NB4 (cell line): Measurements from ENCODE around the gene MFSD11.

Experiments
- DNase-seq: peaks from one replicate; pipeline ENCODE4 v3.0.0; 2010; ENCODE audit warnings: low read depth
- H3K4me3 ChIP-seq: one replicate; pipeline ENCODE4 v1.5.1; 2011; ENCODE audit warnings: mild to moderate bottlenecking, low read depth, low read length, moderate library complexity
- MYC ChIP-seq: IDR thresholded peaks from 2 replicates; pipeline ENCODE4 v1.6.1; 2011; ENCODE audit warnings: low read depth, low read length
- POLR2A ChIP-seq: IDR thresholded peaks from 2 replicates; pipeline ENCODE4 v1.6.1; 2011; ENCODE audit warnings: mild to moderate bottlenecking; ENCODE audit not compliant: insufficient read length; ENCODE audit errors: extremely low read depth
- TF ChIP-seq, protein P1 (sequence below): IDR thresholded peaks from 2 replicates; pipeline ENCODE4 v1.6.1; 2011; ENCODE audit warnings: low read depth, low read length
- TF ChIP-seq, protein P2 (sequence below): IDR thresholded peaks from one replicate; pipeline ENCODE4 v1.5.1; 2012; ENCODE audit warnings: low read depth, low read length

Gene MFSD11

DNA sequence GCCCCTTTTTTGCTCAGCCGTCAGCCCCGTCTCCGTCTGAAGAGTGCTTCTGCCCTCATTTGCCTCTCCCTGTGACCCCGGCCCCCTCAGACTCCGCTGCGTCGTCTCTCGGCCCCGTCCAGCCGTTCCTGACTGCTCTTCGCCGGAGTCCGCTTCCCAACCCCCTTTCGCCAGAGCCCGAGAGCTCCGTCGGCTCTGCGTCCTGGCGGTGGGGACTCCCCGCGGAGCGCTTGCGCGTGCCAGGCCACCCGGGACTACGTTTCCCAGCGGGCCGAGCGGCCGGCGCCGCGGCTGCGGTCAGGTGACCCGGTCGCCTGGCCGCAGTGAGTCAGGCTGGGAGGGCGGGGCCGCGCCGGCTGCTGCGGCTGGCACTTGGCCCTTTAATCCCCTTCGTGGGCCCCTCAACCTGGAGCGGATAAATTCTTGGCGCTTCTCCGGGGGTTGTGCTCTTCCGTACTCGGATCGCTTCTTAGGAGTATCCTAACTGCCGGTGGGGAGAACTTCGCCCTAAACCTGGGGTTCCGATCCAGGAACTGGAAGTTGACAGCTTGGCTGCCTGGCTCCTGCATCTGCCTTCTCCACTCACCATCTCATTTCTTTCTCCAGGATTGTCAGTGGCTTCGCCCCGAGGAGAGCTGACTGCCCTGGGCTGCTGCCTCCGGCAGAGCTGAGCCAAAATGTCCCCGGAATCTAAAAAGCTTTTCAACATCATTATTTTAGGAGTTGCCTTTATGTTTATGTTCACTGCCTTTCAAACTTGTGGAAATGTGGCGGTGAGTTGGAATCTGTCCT, at the start of gene MFSD11:
Gene MFSD11, plus strand, starts transcription at position 444 of the 792 bp plus-strand sequence. Its CDS starts 234 bp downstream, at position 678.
- DNase-seq = peak; percentile 95
- peak within 1 kb of the TSS; percentile 100 for H3K4me3 ChIP-seq
- TF ChIP-seq POLR2A (no peak), MYC (peak; percentile 81)
- TF ChIP-seq, protein P1, sequence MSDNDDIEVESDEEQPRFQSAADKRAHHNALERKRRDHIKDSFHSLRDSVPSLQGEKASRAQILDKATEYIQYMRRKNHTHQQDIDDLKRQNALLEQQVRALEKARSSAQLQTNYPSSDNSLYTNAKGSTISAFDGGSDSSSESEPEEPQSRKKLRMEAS = peak; percentile 78

DNA sequence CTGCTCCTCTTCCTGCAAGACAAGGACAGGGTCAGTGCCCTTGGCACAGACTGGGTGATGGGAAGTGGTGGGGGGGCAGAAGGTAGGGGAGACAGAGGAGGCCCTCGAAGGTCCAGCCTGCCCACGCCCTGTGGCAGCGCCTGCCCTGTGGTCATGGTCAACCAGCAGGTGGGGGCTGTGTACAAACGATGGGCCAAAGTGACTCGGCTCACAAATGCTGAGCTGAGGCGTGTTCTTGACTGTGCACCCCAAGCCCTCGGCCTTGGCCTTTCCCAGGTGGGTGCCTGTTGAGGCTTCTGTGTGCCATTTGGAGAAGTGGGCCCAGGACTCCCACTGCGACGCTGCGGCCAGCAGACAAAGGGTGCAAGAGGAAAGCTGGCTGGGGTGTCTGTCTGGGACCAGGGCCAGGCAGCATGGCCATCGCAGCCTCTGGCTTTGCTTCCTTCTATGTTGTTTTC, 49.7 kb upstream of the MFSD11 start:
- no peak for DNase-seq

DNA sequence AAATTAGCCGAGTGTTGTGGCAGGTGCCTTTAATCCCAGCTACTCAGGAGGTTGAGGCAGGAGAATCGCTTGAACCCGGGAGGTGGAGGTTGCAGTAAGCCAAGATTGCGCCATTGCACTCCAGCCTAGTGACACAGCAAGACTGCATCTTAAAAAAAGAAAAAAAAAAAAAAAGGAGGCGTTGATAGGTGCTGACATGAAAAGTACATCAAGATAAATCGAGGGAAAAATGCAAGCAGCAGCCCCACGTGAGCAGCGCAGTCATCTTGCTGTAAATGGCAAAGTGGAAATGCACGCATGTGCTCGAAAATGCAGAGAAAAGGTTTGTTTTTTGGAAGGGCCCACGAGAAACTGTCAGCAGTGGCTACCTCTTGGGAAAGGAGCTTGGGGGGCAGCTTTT, 48.1 kb upstream of the MFSD11 start:
- no peak for DNase-seq
- TF ChIP-seq, protein P2, sequence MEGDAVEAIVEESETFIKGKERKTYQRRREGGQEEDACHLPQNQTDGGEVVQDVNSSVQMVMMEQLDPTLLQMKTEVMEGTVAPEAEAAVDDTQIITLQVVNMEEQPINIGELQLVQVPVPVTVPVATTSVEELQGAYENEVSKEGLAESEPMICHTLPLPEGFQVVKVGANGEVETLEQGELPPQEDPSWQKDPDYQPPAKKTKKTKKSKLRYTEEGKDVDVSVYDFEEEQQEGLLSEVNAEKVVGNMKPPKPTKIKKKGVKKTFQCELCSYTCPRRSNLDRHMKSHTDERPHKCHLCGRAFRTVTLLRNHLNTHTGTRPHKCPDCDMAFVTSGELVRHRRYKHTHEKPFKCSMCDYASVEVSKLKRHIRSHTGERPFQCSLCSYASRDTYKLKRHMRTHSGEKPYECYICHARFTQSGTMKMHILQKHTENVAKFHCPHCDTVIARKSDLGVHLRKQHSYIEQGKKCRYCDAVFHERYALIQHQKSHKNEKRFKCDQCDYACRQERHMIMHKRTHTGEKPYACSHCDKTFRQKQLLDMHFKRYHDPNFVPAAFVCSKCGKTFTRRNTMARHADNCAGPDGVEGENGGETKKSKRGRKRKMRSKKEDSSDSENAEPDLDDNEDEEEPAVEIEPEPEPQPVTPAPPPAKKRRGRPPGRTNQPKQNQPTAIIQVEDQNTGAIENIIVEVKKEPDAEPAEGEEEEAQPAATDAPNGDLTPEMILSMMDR = no peak
- no peak for TF ChIP-seq MYC
- no peak for TF ChIP-seq POLR2A
- TF ChIP-seq, protein P1 = no peak
- H3K4me3 ChIP-seq = no peak overlapping the region

More for the DNA sequence above, 49.7 kb upstream of the MFSD11 start:
- H3K4me3 ChIP-seq = no peak overlapping the region
- TF ChIP-seq, protein P2 = no peak
- TF ChIP-seq POLR2A = no peak
- TF ChIP-seq, protein P1 = no peak
- no peak for TF ChIP-seq MYC

DNA sequence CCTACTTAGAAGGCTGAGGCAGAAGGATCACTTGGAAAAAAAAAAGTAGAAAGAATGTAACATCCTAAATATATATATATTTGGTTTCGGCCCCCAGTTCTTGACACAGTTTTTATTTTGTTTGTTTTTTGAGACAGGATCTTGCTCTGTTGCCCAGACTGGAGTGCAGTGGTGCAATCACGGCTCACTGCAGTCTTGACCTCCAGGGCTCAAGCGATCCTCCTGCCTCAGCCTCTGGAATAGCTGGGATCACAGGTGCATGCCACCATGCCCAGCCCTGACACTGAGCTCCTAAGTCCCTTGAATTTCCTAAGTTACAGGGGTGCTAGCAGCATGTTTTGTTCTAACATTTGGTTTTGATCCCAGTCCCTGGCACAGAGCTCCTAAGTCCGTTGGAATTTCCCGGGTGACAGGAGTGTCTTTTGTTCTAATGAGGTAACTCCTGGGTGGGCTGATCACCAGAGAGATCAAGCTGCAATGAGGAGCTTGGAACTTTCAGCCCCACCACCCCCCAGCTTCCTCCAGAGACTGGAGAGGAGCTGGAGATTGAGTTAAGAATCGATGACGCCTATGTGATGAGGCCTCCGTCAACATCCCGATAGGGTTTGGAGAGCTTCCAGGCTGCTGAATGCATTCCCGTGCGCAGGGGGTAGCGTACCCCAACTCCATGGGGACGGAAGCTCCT, 47.2 kb upstream of the MFSD11 start:
- H3K4me3 ChIP-seq = no peak overlapping the region
- TF ChIP-seq, protein P2 = no peak
- TF ChIP-seq MYC (no peak), POLR2A (no peak)
- TF ChIP-seq, protein P1 = no peak
- no peak for DNase-seq

DNA sequence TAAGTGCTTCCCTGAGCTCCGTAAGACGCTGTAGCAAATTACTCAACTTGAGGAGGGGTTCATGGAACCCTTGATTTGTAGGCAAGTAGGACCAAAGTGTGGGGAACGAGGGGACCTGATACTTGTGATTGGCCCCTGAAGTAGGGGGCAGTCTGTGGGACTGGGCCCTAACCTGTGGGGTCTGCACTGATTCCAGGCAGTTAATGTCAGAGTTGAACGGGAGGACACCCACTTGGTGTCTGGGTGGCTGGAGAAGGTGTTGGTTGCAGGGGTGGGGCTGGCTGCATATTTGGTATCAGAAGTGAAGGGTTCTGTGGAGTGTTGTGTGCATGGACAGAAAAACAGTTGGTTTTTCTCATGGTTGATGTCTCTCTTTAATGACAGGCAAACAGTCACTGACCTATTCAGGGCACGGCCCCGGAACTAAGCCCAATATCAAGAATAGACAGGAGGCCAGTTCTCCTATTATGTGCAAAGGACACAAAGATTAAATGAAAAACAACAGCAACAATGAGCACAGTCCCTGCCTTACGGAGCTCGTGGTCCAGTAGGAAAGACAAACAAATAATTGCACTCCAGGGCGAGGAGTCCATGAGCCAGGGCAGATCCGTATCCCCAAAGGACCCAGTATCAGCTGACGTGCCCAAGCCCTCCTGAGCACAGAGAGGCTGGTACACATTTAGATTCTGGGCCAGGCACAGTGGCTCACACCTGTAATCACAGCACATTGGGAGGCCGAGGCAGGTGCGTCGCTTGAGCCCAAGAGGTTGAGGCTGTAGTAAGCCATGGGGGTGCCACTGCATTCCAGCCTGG, 46.3 kb upstream of the MFSD11 start:
- no peak for DNase-seq
- H3K4me3 ChIP-seq = no peak overlapping the region
- TF ChIP-seq MYC (no peak), POLR2A (no peak)
- TF ChIP-seq, protein P2 = no peak
- TF ChIP-seq, protein P1 = no peak
